NCI-H2081 treated with DMSO at 0.1 percent for 48 hours (cell line): ENCODE data around the gene LPIN3.

Experiments used
- DNase-seq: peaks from one replicate; lab custom pipeline; 2025; lab: John Stamatoyannopoulos, UW

The LPIN3 gene

DNA sequence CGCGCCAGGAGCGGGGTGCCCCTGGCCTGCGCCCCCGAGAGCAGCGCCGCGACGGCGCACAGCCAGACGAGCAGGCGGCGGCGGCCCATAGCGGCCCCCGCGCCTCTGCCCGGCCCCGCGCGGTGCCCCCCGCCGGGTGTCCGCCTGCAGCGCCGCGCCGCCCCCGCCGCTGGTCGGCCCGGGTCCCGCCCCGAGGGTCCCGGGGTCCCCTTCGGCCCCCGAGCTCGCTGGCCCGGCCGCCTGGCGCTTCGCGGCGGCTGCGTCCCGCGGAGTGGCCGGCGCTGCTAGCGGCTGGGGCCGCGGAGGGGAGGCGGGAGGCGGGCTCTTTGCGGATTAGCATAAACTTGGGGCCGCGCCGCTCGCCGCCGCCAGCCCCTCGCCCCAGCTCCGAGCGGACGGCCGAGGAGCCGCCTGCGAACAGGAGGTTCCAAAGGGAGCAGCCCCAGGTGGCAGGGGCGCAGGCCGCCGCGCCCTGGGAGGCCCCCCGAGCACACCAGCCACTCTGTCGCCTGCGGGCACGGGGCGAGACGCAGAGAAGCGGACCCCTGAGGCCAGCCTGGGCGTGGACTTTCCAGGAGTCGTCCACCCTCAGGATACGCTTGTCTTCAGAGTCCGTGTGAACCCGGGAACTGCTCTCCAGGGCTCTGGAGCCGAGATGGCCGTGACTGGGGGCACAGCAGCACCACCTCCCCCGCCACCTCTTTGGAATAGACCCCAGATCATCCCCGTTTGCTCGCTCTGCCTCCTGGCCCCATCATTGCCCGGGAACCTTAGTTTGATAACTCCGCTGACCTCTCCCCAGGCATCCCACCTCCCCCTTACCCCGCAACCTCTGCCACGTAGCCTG is 26.1 kb downstream of the LPIN3 start, which contains the start of gene EMILIN3:
EMILIN3 (minus strand) TSS at position 273 of the 847 bp plus-strand sequence; CDS start at position 89, 184 bp downstream.
- no peak for DNase-seq

DNA sequence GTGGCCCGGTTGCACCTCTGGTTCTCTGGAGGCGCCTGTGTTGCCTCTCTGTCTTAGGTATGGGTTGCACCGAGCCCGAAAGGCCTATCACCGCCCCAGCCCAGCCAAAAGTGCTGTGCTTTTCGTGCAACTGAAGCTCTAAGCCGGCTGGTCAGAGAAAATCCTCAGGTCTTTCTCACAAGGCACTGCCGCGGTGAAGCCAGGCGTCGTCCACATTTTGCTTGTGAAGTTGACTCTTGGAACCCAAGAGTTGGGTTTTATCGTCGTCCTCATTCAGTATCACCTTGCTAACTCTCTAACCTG is 26.7 kb downstream of the LPIN3 start:
- DNase-seq = no peak

DNA sequence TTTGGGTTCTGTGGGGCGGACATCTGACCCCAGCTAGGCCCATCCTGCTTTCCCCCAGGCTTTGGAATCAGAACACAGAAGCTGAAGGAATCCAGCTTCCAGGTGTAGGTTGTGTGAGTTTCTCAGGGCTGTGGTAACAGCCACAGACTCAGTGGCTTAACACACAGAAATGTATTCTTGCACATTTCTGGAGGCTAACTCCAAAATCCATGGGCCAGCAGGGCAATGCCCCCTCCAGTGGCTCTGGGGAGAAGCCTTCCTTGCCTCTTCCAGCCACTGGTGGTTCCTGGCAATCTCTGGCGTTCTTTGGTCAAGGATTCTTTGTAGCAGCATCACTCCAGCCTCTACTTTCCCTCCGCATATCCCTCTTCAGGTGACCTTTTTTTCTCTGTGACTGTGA is 27.3 kb downstream of the LPIN3 start:
- no peak for DNase-seq

DNA sequence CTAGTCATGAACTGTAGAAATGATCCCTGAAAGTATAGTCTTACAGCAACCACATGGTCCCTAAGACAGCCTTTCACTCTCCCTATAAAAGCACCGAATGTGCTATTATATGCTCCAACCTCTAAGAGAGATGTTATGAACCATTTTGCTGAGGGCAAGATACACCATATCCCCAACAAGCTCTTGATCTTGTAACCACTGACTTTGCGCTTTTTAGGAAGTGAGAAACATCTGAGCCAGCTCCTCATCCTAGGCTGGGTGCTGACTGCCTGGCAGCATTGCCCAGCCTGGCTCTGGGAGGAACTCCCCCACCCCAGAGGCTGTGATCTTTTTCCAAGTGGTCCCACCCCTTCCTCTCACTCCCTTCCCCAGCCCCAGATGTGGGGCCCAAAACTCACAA is 29.1 kb downstream of the LPIN3 start:
- DNase-seq = no peak

DNA sequence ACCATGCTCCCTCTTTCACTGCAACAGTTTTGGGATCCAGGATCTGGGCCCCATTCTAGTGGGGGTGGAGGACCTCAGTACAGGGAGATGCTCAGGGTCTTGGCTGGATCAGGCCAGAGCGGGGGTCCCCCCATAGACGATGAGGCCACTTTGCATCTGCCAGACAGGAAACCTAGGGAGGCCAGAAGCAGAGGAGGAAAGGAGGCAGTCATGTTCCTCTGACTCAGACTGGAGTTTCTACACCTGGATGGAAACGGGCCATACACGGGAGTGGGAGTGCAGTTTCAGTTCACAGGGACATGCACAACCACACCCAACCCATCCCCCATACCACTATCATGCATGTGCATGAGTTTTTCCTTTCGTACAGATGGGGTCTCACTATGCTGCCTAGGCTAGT is 29.6 kb downstream of the LPIN3 start:
- no peak for DNase-seq

DNA sequence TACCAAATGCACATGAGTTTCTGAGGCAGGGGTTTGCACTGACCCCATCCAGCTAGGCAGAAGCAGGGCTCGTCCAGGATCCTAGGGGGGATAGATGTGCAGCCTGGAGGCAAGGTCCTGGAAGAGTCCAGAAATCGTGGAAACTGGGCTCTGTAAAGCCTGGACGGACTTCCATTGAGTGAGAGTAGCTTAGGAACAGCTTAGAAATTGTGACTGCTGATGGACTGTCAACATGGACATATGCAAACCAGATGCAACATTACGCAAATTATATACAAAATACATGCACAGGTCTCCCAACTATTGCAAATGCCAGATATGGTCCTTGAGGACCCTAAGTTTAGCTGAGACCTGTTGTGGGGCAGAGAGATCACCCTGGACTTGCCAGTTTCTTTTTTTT is 30.8 kb downstream of the LPIN3 start:
- no peak for DNase-seq

DNA sequence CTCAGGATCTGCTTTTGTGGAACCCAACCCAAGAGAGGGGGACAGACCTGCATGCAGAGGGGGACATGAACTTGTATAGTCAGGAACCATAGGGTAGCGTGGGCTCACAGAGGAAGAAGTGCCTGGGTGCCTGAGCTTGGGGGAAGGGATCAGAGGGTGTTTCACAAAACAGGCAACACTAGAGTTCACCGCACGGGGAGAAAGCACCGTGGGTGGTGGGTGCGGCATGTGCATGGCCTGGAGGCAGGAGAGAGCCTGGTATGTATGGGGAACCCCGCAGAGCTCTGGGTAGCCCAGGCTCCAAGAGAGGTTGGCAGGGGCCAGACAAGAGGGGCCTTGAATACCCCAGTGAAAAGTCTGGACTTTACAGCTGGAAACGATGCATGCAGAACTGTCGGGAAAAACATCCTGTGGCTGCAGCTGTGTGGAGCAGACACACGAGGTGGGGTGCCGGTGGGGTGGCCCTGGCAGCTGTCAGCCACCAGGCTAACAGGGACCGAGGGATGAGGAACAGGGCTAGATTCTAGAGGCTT is 32.7 kb downstream of the LPIN3 start:
- DNase-seq = no peak

DNA sequence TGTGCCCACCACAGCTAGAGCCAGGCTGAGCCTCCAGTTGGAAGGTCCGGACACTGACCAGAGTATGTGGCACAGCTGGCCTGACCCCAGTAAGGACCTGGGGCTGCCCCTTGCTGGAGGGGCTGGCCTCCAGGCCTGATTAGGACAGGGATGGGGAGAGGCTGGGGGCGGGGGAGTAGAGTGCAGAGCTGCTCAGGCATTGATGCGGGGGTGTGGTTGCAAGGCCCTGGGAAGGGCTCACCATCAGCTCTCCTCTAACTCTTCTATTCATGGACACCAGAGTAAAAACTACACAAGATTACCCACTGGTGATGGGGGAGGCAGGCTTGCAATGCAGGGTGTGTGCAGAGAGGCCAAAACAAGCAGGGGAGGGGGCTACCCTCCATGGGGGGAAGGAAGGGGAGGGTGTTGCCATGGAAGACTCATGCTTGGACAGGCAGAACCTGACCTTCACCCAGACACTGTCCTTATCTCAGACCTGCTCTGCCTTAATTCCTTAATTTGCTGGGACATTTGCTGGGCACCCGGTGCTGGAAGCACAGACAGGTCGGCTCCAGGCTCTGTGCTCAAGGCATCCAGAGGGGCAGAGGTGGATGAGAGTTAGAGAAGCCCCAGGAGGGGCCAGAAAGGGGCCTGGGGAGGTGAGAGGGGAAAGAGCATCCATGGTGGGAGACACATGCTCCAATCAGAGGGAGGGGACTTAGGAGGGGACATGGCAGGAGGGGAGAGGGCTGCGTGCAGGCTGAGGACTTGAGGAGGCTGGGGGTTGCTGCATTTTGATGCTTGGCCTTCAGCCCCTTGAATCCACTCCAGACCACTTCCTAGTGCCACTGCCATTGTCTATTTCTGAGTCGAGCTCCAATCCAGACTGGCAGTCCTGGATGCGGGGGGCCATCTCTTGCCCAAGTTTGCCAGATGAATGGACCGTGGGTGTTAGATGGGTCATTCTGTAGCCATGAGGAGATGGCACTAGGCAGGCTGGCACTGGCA is 33.6 kb downstream of the LPIN3 start:
- no peak for DNase-seq

DNA sequence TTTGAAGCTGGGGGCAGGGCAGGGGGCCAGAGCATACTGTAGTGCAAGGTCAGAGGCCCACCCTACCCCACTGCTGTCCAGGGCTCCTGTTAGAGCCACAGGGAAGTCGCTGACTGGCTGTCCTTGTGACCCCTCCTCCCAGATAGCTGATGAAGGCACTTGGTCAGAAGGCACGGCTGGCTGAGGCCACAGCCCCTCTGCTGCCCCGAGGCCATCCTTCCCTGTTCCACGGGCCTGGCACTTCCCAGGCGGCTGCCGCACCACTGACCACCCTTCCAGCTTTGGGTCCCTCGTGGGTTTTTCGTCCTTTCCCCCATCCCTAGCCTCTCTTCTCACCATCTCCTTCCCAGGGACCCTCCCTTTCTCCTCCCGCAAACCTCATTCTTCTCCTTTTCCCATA is 35.2 kb downstream of the LPIN3 start:
- no peak for DNase-seq

DNA sequence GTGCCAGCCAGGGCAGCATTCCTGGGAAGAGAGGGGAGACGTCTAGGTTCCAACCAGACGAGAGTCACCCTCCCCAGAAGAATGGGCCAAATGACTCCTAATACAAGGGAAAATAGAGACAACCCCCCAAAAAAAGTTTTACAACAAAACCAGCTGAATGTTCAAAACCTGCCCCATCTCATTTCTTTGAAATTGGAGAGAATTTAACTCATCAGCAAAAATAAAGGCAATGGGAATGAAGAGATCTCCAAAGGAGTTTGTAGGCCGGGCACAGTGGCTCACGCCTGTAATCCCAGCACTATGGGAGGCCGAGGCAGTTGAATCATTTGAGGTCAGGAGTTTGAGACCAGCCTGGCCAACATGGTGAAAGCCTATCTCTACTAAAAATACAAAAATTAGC is 35.7 kb downstream of the LPIN3 start:
- DNase-seq = no peak

DNA sequence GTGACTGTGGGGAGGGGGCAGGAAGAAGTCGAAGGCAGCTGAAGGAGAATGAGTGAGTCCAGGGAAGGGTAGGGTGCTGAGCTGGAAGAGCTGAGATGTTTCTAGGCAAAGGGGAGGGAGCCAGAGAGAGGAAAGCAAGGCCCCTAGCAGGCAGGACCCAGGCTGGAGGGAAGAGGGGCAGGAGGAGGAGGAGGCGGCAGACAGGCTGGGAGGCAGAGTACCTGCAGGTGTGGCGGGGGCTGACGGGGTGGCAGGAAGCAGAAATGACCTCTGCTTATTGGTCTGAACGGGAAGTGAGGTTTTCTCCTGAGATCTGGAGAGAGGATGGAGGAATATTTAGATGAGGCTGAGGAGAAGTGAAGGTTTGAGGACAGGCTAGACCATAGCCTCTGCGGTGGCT is 36.7 kb downstream of the LPIN3 start:
- DNase-seq = no peak

DNA sequence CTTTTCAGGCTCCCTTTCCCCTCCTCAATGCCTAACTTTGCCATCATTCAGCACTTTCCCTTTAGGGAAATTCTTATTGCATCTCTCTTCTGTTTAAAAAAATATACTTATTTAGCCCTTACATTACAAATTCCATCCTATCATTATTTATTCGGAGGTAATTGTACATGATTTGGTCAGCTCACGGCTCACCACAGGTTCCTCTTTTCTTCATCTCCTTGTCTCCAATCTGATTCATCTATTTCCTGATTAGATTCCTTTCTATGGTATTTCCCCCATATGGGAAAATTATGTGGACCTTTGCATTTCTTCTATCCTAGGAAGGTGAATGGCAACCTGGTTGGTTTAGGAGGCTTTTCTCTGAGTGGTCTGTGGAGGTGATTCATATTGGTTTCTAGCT is 38.9 kb downstream of the LPIN3 start:
- no peak for DNase-seq

DNA sequence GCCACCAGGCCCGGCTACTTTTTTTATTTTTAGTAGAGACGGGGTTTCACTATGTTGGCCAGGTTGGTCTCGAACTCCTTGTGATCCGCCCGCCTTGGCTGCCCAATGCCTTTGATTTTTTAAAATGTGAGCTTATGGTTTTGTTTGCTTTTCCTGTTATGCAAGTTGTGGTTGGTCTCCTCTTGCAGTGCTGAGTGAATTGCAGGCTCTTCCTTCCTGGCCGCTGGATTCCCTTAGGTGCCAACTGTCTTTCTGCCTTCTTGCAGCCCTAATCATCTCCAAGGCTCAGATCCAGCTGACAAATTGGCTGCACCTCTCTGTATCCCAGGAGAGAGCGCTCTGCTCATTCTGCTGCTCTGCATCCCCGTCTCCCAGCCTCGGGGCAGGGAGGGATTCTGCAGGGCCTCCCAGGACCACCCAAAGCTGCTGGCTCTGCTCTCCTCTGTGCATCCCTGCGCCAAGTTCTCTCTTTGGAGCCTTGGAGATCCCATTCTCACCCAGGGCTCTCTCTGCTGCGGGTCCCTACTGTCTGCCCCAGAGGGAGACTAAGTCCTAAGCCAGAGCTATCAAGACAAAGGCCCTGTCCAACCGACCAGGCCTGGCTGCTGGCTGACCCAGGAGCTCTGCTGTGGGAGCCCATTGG is 40.1 kb downstream of the LPIN3 start:
- no peak for DNase-seq

DNA sequence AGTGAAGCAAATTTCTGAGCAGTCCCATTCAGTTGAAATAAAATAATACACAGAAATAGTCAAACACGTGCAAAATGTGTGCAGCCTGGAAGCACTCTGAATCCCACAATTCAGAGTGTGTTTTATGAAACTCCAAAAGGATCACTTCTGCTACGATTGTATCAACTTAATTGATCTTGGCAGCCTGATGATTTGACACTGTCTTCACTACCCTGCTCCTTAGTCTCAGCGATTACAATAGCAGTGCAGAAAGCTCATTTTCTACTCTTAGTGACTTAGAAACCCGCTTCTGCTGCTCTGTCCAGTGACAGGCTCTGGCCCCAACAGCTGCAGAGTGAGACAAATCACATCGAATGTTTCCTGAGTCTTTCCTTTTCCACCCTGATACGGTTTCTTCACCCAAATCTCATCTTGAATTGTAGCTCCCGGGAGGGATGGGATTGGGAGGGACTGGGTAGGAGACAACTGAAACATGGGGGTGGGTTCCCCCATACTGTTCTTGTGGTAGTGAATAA is 42.2 kb downstream of the LPIN3 start:
- DNase-seq = no peak

DNA sequence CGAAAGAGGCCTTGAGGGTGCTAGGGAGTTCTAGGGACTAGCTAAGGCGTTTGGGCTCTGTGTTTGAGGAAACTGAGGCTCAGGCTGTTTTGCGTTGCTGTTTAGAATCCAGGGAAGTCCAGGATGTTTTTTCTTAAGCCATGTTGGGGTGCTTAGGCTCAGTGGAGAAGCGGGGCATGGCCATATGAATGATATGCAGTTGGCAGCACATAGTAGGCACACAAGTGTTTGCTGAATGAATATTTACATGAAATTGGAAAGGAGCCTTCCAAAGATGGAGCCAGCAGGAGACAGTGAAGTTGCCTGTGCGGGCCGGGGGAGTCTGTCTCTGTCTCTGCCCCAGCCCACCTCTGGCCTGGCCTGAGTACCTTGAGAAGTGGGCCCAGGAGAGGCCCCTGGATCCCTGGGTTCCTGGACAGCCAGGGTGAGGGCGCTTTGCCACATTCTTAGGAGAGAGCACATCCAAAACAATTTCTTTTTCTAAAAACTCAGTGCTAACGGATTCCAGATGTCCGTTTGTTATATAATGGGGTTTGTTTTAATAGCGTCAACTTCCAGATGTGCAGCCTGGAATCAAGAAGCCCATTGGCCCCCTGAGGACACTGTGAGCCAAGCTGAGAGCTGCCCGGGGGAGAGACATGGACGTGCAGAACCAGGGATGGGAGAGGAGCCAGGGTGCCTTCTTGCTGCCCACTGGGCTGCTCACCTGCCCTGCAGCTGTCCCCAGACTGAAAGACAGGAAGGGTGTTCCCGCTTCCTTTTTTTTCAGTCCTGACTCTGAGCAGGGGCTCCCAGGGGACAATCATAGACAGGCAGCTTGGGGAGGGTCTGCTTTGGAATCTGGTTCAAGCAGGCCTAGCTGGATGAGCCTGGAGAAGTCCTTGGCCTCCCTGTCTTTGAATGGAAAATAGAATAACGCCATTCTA is 46.1 kb downstream of the LPIN3 start:
- DNase-seq = no peak

DNA sequence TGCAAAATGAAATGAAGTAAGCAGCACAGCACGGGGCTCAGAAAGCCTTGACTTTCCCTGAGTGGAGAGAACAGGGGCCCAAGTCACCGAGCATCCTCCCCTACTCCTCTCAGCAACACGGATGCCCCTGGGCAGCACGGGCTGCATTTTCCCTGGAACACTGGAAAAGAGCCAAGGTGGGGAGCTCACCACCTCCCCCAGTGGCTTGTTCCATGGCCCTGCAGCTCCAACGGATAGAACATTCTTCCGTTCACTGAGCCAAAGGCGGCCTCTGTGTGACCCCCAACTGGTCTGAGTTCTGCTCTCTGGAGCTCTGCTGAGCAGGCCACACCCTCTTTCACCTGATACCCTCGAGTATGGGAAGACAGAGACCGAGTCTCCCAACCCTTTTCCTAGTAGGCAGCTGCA is 46.8 kb downstream of the LPIN3 start:
- DNase-seq = no peak

DNA sequence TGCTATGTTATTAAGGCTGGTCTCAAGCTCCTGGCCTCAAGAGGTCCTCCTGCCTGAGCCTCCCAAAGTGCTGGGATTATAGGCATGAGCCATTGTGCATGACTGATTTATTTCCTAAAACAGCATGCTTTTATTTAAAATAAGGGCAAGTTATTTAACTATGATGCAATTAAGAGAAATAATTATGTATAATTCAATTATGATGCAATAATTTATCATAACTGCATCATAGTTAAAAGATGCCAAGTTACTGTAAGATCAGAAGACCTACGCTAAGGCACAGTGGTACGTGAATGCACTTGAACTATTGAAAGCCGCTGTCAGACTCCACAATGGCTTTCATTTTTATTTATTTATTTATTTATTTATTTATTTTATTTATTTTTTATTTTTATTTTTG is 50.3 kb downstream of the LPIN3 start:
- DNase-seq = no peak

DNA sequence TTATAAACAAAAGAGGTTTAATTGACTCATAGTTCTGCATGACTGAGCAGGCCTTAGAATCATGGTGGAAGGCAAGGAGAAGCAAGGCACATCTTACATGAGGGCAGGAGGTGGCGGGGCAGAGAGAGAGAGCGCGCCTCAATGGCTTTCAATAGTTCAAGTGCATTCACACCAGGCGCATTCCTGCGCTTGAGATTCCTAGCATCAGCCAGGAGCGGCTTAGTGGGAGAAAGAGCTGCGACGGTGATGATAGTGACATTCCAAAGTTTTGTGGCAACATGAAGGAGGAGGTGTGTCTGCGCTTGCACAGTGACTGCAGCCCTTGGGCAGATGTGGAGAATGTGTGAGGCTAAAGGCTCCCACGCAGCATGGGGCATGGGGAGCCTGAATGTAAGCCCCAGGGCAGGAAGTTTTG is 51.0 kb downstream of the LPIN3 start:
- no peak for DNase-seq

DNA sequence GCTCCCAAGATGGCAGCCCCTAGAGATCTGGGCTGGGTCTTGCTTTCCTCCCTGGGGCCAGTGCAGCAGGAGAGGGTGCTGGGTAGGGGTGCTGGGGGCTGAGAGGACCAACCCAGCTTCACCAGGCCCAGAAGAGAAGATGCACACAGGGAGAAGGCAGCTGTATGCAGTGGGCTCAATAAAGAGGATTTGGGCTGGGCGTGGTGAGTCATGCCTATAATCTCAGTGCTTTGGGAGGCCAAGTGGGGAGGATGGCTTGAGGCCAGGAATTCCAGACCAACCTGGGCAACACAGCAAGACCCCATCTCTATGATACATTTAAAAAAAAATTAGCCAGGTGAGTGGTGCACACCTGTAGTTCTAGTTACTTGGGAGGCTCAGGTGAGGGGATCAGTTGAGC is 51.7 kb downstream of the LPIN3 start:
- DNase-seq = no peak

DNA sequence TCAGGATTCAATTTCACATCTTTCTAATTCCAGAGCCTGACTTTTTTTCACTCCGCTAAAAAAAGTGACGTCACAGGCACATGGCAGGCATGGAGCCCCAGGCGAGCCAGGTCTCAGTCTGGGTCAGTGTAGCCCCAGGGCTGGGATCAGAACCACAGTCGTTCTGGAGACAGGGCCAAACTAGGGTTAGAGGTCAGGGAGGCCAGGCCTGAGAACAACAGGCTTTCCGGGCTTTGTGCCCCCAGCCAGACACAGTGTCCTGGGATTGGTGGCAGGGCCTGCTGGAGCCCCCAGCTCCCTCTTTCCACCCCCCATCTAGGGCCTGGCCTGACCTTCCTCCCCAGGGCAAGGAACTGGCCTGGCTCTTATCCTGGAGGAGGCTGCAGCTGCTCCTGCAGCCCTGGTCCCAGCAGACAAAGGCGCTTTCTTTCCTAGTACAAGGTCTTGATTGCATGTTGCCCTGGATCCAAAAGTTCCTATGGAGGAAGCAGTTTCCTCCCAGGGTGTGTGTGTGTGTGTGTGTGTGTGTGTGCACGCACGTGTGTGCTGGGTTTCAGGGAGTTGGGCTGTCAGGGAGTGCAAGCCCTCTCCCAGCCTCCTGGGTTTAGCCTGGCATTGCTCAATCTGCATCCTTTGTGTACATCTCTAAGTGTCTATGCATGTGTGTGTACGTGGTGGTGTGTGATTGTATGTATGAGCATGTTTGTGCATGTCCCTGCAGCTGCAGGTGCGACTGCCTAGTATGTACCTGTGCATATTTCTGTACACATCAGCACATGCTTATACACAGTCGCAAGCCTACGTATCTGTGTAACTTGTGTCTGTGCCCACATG is 52.5 kb downstream of the LPIN3 start:
- no peak for DNase-seq
